ENCODE results near the gene VPREB3. TPM values are rescaled to one million over a fixed set of nuclear protein-coding genes. Genes with fewer than 3 reads are reported as not detected.

The VPREB3 gene
- total RNA-seq, 2 donors from 2014 or later = not detected

Other genes starting within 250 kb of the VPREB3 start
- under 1 TPM in 1 of 2 donors, not detected in 1; 0.85 TPM for gene IGLL1, start 174.1 kb downstream of the VPREB3 start, total RNA-seq
- gene DRICH1, start 122.1 kb downstream of the VPREB3 start, total RNA-seq = 1 to 10 TPM in 1 of 2 donors, not detected in 1; 2.8 TPM
- under 1 TPM in 1 of 2 donors, not detected in 1; 0.91 TPM for gene RGL4, start 63.4 kb downstream of the VPREB3 start, total RNA-seq
- 1 to 10 TPM; 5.2 to 8.1 TPM for gene ZNF70, start 3.3 kb downstream of the VPREB3 start, total RNA-seq
- not detected for gene C22orf15, start 8.6 kb upstream of the VPREB3 start, total RNA-seq
- 10 to 100 TPM; 17.3 to 59.3 TPM for gene CHCHD10, start 13.5 kb upstream of the VPREB3 start, total RNA-seq
- 10 to 100 TPM in 1 of 2 donors, 1 to 10 TPM in 1; 6.3 to 26.6 TPM for gene MMP11, start 18.4 kb upstream of the VPREB3 start, total RNA-seq
- 100 to 1,000 TPM in 1 of 2 donors, 10 to 100 TPM in 1; 77.2 to 136 TPM for gene SMARCB1, start 32.5 kb upstream of the VPREB3 start, total RNA-seq
- gene DERL3, start 84.6 kb upstream of the VPREB3 start, total RNA-seq = 1 to 10 TPM in 1 of 2 donors, not detected in 1; 6.9 TPM
- gene SLC2A11, start 103.5 kb upstream of the VPREB3 start, total RNA-seq = 10 to 100 TPM; 15.1 to 27.0 TPM
- 100 to 1,000 TPM; 501 to 587 TPM for gene MIF, start 140.0 kb upstream of the VPREB3 start, total RNA-seq
- 10 to 100 TPM in 1 of 2 donors, 1 to 10 TPM in 1; 3.9 to 16.2 TPM for gene GSTT2B, start 206.8 kb upstream of the VPREB3 start, total RNA-seq
- 1 to 10 TPM in 1 of 2 donors, not detected in 1; 2.2 TPM for gene DDTL, start 212.5 kb upstream of the VPREB3 start, total RNA-seq
- 100 to 1,000 TPM; 131 to 285 TPM for gene DDT, start 220.0 kb upstream of the VPREB3 start, total RNA-seq
- gene GSTT2, start 225.7 kb upstream of the VPREB3 start, total RNA-seq = not detected